HG03442 (cell line): ENCODE results near the gene MCM3.

Source experiments
- ATAC-seq: cut with Tn5 transposase; IDR thresholded peaks from one replicate; pipeline ENCODE4 v1.9.1; 2021; ENCODE audit warnings: mild to moderate bottlenecking, moderate library complexity; ENCODE audit not compliant: unreplicated experiment

The MCM3 gene

GRCh38 chr6:52303178-52303577, 18.6 kb upstream of the MCM3 start:
- no peak for ATAC-seq

GRCh38 chr6:52301326-52301725, 16.8 kb upstream of the MCM3 start:
- ATAC-seq = no peak

- ATAC-seq = no peak
Observed at GRCh38 chr6:52300489-52300931, 16.0 kb upstream of the MCM3 start.

- no peak for ATAC-seq
Observed at GRCh38 chr6:52299653-52300052, 15.1 kb upstream of the MCM3 start.

GRCh38 chr6:52297433-52297832, 12.9 kb upstream of the MCM3 start:
- ATAC-seq = peak; percentile 28

GRCh38 chr6:52293067-52293466, 8.5 kb upstream of the MCM3 start:
- no peak for ATAC-seq

GRCh38 chr6:52288841-52289240, 4.3 kb upstream of the MCM3 start:
- ATAC-seq = no peak

GRCh38 chr6:52288216-52288615, 3.7 kb upstream of the MCM3 start:
- no peak for ATAC-seq

GRCh38 chr6:52286798-52287432, 2.4 kb upstream of the MCM3 start:
- ATAC-seq = no peak

GRCh38 chr6:52285177-52286068, 881 bp upstream of the MCM3 start:
- ATAC-seq = no peak

GRCh38 chr6:52284131-52284459, 447 bp downstream of the MCM3 start:
- ATAC-seq = no peak

GRCh38 chr6:52283111-52283510, 1.4 kb downstream of the MCM3 start:
- ATAC-seq = no peak

- no peak for ATAC-seq
Observed at GRCh38 chr6:52276130-52276529, 8.4 kb downstream of the MCM3 start.

GRCh38 chr6:52271852-52272460, 12.6 kb downstream of the MCM3 start:
- ATAC-seq = no peak

- peak; percentile 86 for ATAC-seq
Observed at GRCh38 chr6:52263709-52264540, 20.6 kb downstream of the MCM3 start.

- ATAC-seq = no peak
Observed at GRCh38 chr6:52262620-52263344, 21.8 kb downstream of the MCM3 start.

- no peak for ATAC-seq
Observed at GRCh38 chr6:52261229-52261628, 23.3 kb downstream of the MCM3 start.

- ATAC-seq = no peak
Observed at GRCh38 chr6:52260634-52261033, 23.9 kb downstream of the MCM3 start.

GRCh38 chr6:52255434-52255833, 29.1 kb downstream of the MCM3 start:
- ATAC-seq = no peak

- peak; percentile 55 for ATAC-seq
Observed at GRCh38 chr6:52254731-52255378, 29.7 kb downstream of the MCM3 start.
